ENCODE results near the gene NUDT21.
"Not testable (repeated sequence)": the region's sequence is repeated elsewhere in the genome, so short reads cannot be mapped to it uniquely, and the experiment has no call there.

The NUDT21 gene

GRCh38 chr16:56419740-56420548 is 31.2 kb downstream of the NUDT21 start:
- no peak for DNase-seq (ENCODE audit: low read depth in 2 of 2)

GRCh38 chr16:56417138-56417537 is 34.0 kb downstream of the NUDT21 start:
- DNase-seq (ENCODE audit: low read depth in 2 of 2): no peak

- DNase-seq (ENCODE audit: low read depth in 2 of 2): no peak
Measured at GRCh38 chr16:56415875-56416274, 35.3 kb downstream of the NUDT21 start.

GRCh38 chr16:56414366-56414765 is 36.8 kb downstream of the NUDT21 start:
- DNase-seq (ENCODE audit: low read depth in 2 of 2): no peak

GRCh38 chr16:56413381-56413780 is 37.8 kb downstream of the NUDT21 start:
- DNase-seq (ENCODE audit: low read depth in 2 of 2): no peak

GRCh38 chr16:56411624-56412023 is 39.5 kb downstream of the NUDT21 start:
- DNase-seq (ENCODE audit: low read depth in 2 of 2): no peak

- DNase-seq (ENCODE audit: low read depth in 2 of 2): no peak
Measured at GRCh38 chr16:56411123-56411522, 40.0 kb downstream of the NUDT21 start.

- no peak for DNase-seq (ENCODE audit: low read depth in 2 of 2)
Measured at GRCh38 chr16:56409195-56409594, 41.9 kb downstream of the NUDT21 start.

GRCh38 chr16:56408379-56409098 is 42.6 kb downstream of the NUDT21 start:
- no peak for DNase-seq (ENCODE audit: low read depth in 2 of 2)

- no peak for DNase-seq (ENCODE audit: low read depth in 2 of 2)
Measured at GRCh38 chr16:56405977-56406672, 45.0 kb downstream of the NUDT21 start.

- DNase-seq (ENCODE audit: low read depth in 2 of 2): no peak
Measured at GRCh38 chr16:56401482-56401881, 49.6 kb downstream of the NUDT21 start.

GRCh38 chr16:56400458-56400857 is 50.7 kb downstream of the NUDT21 start:
- no peak for DNase-seq (ENCODE audit: low read depth in 2 of 2)

- no peak for DNase-seq (ENCODE audit: low read depth in 2 of 2)
Measured at GRCh38 chr16:56399486-56399885, 51.6 kb downstream of the NUDT21 start.

GRCh38 chr16:56399047-56399446 is 52.1 kb downstream of the NUDT21 start:
- DNase-seq (ENCODE audit: low read depth in 2 of 2): no peak

GRCh38 chr16:56396724-56397123 is 54.4 kb downstream of the NUDT21 start:
- not testable (repeated sequence) for DNase-seq (ENCODE audit: low read depth in 2 of 2)

GRCh38 chr16:56389554-56389953 is 61.6 kb downstream of the NUDT21 start:
- no peak for DNase-seq (ENCODE audit: low read depth in 2 of 2)

- DNase-seq (ENCODE audit: low read depth in 2 of 2): no peak
Measured at GRCh38 chr16:56388209-56388608, 62.9 kb downstream of the NUDT21 start.

- no peak for DNase-seq (ENCODE audit: low read depth in 2 of 2)
Measured at GRCh38 chr16:56387396-56387795, 63.7 kb downstream of the NUDT21 start.

GRCh38 chr16:56384074-56384721 is 66.9 kb downstream of the NUDT21 start:
- DNase-seq (ENCODE audit: low read depth in 2 of 2): no peak

- no peak for DNase-seq (ENCODE audit: low read depth in 2 of 2)
Measured at GRCh38 chr16:56382901-56383355, 68.2 kb downstream of the NUDT21 start.

GRCh38 chr16:56382459-56382858 is 68.7 kb downstream of the NUDT21 start:
- DNase-seq (ENCODE audit: low read depth in 2 of 2): no peak

All from stimulated activated CD8-positive, alpha-beta memory T cell treated with anti-CD3 and anti-CD28 coated beads, Interleukin-7, amount 100 ng/mL, for 4 hours (primary cell).